HG03354 (cell line): ENCODE data around the gene CD9.
A peak's percentile ranks its signal among the peaks of the same experiment; 100 is the strongest.
"Not testable (repeated sequence)": the region's sequence is repeated elsewhere in the genome, so short reads cannot be mapped to it uniquely, and the experiment has no call there.

Experiments
- ATAC-seq: cut with Tn5 transposase; IDR thresholded peaks from one replicate; pipeline ENCODE4 v1.9.1; 2021; ENCODE audit warnings: mild to moderate bottlenecking; ENCODE audit not compliant: unreplicated experiment, poor library complexity, severe bottlenecking

Gene CD9

DNA sequence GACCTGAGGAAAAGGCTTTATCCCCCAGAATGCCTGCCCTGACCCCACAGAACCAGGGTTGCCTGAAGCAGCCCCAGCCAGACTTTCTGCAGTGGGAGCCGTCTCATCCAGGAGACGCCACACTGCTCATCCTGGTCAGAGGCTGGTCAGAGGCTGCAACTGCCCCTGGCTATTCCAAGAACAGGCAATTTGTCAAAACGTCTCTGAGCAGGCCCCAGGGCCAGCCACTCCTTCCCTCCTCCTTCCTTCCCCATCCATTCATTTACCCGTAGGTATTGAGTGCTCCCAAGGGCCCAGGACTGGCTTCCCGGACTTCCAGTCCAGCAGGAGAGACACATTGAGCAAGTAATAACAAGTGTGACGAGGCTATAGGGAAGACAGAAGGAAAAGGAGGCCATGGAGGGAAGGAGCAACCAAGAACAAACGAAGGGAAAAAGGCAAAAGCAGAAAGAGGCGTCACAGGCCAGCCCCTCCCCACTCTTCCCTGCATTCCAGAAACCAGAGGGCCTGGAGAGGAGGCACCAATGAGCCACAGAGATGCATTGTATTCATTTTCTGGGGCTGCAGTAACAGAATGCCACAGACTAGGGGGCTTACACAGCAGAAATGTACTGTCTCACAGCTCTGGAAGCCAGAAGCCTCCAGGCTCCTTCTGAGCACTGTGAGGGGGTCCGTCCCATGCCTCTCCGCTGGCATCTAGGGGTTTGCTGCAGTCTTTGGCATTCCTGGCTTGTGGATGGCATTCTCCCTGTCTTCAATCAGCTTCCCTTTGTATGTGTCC is 21.0 kb upstream of the CD9 start:
- ATAC-seq, result no peak

DNA sequence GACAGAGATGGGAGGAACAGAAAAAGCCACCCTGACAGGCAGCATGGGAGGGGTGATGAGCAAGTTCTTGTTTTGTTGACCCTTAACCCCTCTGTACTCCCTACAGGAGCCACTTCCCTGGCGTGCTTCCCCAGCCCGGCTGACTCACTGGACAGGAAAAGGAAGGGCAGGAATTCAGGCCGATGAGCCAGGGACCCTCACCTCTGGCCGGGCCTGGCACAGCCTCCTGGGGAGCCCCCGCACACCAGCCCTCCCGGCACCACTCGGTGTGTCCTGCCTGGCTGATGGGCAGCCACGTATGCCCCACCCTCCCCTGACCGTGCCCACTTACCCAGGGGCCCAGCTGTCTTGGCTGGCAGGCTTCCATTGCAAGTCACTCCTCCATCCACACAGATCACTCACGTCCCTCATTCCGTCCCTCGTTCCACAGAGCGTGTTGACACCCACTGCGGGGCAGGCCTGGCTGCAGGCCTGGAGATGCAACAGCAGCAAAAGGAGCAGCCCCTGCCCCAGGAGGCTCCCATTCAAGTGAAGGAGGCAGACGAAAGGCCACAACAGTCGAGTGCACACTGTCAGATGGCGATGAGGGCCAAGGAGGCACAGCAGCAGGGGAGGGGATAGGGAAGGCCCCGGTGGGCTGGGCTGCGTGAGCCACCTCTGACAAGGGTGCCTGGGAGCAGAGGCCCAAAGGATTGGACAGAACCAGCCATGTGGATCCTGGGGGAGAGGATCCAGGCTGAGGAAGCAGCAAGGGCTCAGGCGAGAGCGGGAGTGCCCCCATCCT is 19.7 kb upstream of the CD9 start:
- ATAC-seq, result no peak

DNA sequence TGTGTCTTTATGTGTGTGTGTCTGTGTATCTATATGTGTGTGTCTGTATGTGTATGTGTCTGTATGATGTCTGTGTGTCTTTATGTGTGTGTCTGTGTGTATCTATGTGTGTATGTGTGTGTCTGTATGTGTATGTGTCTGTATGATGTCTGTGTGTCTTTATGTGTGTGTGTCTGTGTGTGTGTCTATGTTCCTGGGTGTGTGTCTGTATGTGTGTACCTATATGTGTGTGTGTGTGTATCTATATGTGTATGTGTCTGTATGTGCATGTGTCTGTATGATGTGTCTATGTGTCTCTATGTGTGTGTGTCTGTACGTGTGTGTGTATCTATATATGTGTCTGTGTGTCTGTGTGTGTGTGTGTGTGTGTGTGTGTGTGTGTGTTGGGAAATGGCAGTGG is 19.0 kb upstream of the CD9 start:
- no peak for ATAC-seq

DNA sequence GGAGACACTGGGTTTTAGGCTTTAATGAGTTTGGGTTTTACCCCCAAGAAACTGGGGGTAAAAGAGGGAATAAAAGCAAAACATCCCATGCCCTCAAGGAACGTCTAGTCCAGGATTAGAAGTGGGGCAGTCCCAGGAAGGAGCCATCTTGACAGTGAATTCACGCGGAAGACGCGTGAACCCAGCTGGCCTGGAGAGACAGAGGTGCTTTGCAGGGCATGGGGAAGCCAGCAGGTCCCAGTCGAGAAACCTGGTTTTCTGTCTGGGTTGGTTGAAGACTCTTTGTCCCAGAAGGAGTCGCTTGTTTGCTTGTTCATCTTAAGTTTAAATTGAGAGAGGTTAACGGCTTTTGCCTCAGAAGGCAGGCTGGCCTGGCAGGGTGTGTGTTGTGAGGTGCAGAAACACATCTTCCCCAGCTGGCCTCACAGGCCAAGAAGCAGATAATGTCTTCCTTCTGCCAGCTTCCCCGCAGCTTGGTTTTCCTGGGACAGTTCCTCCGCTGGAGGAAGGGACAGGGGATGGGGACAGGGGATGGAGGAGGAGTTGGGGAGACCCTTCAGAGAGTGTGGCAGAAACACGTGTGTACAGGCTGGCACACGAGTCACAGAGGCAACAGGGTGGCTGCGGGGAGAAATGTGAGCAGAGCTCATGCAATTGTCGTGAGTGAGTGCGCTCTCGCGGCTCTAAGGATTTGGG is 18.5 kb upstream of the CD9 start:
- no peak for ATAC-seq

DNA sequence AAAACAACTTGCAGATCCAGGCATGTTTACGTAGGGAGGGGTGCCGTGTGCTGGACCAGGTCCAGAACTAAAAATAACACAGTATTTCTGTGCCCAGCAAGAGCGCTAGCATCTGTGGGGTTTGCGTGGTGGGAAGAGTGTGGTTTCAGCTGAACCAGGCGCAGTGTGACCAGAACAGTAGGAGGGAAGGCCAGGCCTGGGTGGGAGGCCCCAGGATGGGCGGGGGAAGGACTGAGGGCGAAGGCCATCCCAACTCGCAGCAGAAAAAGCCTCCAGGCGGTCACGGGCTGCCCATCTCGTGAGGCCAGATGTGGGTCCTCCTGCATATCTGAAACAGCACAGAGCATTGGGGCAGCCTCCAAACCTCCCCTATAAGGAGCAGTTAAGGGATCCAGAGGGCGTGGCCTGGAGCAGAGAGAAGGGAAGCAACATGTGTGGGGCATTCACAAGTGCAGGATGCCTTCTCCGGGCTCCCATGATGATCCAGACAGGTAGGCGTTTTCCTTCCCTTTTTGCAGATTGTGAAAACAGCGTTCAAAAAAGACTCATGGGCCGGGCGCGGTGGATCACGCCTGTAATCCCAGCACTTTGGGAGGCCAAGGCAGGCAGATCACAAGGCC is 17.8 kb upstream of the CD9 start:
- no peak for ATAC-seq

DNA sequence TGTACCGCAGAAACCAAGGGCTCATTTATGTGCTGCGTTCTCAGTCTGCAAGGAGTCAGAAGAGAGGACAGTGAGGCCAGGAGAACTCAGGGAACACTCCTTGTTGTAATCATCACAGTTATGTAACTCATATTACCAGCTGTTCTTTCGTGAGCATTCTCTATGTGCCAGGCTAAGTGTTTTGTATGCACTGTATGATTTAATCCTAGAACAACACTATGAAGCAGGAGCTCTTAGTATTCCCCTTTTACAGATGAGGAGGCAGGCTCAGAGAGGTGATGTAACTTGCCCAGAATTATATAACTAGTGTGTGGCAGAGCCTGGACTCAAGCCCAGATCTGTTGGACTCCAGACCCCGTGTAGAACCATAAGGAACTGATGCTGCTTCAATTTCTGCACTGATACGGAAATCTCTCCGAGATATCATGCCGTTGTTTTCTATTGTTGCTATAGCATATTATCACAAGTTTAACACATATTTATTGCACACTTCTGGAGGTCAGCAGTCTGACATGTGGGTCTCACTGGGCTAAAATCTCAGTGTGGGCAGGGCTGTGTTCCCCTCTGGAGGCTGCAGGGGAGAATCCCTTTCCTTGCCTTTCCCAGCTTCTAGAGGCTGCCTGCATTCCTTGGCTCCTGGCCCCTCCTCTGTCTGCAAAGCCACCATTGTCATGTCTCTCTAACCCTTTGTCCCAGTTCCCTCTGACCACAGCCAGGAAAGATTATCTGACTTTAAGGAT is 16.3 kb upstream of the CD9 start:
- no peak for ATAC-seq

DNA sequence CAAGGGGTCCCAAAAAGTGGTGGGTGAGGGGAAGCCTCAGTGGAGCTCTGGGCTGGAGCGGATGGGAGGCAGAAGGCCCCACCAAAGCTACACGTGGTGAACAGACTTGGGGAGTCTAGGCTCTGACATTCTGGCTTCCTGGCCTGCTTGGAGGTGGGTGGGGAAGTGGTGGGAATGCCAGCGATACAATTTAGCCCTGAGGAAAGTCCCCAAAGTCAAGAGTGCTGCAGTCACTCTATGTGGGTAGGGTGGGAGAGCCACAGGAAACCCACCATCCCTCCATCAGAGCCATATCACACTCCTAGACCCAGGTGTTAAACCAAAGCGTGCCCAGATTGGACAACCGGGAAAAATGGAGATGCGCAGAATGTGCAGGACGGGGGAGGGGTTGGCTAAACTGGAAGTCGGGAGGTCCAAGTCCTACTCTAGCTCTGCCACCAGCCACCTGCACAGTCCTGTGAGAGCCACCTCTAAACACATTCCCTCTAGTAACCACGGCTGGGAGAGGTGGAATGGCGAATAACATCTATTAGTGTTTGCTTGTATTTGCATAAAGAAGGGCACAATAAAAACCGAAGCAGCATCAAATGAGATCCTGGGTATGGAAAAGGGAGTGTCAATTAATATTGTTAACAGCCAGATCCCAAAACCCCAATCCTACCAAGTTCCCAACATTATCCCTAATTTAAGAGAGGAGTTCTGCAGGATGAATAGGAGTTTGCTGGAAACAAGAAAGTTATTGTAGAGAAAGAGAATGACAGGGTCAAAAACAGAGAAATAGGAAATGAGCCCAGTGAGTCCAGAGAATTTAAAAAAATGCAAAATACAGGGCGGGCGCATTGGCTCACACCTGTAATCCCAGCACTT is 14.0 kb upstream of the CD9 start:
- no peak for ATAC-seq

DNA sequence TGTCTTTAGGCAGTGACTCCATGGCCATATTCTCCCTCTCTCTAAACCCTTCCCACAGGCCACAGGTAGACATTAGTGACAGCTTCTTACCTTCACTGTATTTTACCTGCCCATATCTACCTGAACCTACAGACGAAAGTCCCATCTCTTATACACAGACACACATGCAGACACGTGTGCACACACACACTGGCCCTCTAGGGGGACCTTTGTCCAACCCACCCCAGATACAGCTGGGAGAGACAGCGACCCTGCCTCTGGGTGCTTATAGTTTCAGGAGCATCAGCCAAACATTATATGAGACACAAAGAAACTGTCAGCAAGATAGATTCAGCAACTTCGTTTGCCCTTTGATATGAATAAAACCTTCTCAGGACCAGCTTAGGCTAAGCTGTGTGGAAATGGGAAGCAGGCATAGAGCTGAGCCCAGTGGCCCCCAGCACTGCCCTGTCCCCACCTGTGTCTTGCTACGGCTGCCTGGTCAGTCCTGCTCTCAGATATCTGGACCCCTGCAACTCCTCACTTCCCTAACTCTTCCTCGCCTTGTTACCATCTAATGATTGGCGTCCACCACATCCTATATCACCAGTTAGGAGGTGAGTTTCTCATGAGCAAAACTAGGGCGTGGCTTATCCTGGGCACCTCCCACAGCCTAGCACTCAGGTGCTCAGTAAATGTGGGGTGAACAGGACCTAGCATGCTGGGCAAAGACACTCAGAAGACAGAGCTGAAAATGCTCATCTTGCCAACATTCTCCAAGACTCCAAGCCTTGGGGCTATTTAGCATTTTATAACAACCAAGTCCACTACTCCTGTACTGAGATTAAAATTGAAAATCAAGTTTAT is 12.0 kb upstream of the CD9 start:
- no peak for ATAC-seq

DNA sequence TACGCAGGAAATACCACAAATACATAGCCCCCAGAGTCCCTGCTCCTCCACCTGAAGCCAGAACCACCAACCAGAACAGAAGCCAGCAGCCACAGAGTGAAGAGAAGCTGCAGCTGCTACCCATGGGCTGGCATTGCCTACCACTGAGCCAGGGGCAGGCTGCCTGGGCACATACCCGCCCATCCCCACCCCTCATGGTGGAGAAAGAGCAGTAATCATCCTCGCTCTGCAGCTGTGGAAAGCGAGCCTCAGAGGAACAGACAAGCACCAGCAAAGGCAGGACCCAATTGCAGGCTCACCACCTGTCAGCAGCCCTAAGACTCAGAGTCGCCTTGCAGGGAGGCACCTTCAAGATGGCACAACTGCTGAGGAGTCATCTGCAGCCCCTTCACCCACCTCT is 11.2 kb upstream of the CD9 start:
- ATAC-seq, result no peak

DNA sequence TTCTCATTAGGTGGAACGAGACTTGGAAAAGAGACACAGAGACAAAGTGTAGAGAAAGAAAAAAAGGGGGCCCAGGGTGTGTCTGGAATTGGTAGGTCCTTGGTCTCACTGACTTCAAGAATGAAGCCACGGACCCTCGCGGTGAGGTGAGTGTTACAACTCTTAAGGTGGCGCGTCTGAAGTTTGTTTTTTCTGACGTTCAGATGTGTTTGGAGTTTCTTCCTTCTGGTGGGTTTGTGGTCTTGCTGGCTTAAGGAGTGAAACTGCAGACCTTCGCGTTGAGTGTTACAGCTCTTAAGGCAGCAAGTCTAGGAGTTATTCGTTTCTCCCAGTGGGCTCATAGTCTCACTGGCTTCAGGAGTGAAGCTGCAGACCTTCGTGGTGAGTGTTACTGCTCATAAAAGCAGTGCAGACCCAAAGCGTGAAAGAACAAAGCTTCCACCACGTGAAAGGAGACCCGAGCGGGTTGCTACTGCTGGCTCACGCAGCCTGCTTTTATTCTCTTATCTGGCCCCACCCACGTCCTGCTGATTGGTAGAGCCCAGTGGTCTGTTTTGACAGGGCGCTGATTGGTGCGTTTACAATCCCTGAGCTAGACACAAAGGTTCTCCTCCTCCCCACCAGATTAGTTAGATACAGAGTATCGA is 10.1 kb upstream of the CD9 start:
- ATAC-seq, result not testable (repeated sequence)

DNA sequence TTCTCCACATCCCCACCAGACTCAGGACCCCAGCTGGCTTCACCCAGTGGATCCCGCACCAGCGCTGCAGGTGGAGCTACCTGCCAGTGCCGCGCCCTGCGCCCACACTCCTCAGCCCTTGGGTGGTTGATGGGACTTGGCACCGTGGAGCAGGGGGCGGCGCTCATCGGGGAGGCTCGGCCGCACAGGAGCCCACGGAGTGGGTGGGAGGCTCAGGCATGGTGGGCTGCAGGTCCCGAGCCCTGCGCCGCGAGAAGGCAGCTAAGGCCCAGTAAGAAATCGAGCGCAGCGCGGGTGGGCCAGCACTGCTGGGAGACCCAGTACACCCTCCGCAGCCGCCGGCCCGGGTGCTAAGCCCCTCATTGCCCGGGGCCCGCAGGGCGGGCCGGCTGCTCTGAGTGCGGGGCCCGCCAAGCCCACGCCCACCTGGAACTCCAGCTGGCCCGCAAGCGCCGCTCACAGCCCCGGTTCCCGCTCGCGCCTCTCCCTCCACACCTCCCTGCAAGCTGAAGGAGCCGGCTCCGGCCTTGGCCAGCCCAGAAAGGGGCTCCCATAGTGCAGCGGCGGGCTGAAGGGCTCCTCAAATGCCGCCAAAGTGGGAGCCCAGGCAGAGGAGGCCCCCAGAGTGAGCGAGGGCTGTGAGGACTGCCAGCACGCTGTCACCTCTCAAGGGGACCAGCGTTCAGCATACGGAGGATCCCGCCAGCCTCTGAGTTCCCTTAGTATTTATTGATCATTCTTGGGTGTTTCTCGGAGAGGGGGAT is 9.3 kb upstream of the CD9 start:
- ATAC-seq, result not testable (repeated sequence)

DNA sequence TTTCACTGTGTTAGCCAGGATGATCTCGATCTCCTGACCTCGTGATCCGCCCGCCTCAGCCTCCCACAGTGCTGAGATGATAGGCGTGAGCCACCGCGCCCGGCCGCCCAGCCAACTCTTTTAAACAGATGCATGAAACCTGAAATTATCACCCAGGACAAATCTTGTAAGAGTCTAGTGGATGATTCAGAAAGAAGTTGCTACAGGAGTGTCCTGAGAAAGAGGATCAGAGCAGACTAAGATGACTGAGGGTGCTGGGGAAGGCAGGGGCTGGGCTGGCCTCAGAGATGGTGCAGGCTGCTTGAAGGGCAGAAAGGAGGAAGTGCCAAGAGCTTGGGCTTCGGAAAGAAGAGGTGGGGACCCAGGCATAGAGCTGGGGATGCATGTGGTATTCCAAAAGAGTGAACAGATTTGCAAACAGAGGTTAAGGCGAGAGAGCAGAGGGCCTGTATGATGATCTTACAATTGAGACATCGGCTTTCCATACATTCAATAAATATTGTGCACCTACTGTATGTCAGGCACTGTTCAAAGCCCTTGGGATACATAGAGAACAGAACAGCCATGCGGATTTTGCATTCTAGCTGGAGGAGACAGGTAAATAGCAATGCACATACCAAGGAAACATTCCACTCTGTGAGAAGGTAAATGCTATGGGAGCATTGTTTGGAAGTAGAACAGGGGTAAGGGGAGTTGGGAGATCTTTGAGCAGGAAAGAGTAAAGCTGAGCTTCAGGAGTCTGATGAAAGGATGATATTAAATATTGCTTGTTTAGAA is 7.4 kb upstream of the CD9 start:
- ATAC-seq, result no peak

DNA sequence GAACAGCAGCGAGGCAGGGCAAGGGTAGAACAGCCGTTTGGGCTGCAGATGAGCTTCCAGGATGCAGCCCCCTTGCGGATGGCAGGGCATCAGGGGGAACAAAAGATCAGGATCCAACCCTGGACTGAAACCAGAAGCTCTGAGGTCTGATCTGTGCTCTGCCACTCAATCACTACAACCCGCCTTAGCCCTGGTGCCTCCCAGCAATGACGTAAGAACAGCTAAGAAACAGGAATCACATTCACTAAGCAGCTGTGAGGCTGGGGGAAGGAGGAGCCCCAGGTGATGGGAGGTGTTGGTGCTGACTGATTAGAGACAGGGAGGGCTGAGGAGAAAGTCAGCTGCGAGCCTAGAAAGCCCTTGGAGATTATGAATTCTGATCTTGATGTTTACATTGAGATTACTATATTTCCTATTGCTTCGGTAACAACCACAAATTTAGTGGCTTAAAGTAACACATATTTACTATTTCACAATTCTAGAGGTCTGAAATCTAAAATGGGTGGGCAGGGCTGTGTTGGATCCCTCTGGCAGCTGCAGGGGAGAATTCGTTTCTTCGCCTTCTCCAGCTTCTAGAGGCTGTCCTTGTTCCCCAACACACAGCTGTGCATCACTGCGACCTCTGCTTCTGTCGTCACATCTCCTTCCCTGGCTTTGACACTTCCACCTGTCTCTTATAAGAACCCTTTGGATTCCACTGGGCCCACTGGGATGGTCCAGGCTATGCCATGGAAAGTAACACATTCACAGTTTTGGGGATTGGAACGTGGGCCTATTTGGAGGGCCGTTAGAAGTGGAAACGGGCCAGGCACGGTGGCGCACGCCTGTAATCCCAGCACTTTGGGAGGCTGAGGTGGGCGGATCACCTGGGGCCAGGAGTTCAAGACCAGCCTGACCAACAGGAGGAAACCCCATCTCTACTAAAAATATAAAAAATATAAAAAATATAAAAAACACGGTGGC is 6.1 kb upstream of the CD9 start:
- ATAC-seq, result no peak

DNA sequence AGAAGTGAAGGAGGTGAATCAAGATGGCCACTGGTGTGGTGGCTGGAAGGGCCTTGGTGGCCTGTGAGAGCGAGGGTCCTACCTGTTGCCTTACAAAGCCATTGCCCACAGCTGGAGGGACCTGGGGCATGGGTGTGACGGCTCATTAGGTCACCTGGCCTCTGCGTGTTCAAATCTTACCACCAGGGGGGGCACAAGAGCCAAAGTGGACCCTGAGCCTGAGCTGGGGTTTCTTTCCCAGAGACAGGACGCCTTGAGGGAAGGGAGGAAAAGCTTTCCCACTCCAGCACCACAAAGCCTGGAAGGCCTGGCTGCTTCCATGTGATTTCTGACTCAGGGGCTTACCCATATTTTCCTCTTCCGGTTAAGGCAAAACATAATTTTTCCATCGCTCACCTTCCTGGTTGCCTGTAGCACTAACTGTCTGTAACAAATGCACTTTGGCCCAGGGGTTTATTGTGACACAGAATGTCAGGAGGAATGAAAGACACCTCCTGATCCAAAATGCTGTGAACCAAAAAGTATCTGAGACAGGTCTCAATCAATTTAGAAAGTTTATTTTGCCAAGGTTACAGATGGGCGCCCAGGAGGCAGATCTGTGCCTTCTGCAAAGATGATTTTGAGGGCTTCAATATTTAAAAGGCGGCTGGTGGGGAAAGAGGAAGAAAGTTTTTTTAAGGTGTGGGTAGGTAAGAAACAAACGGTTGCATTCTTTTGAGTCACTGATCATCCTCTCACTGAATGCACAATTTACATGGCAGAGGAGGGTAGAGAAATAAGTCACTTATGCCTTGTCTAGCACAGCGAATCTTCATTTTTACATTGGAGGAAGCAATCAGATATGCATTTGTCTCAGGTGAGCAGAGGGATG is 4.3 kb upstream of the CD9 start:
- peak; percentile 66 for ATAC-seq
